HepG2 (cell line): ENCODE measurements around the gene RNU5B-1. TPM values are rescaled to one million over a fixed set of nuclear protein-coding genes. Genes with fewer than 3 reads are reported as not detected.

ENCODE experiments used
- ATAC-seq: fragments of 200-7000 bp; cut with Tn5 transposase; 3 replicates; pipeline ENCODE4 v1.9.1; 2020; ENCODE audit warnings: mild to moderate bottlenecking, moderate library complexity
- BruUV-seq: library from RNA; stranded (reverse); fragments of 400-500 nt; replicated peaks from 2 replicates; lab custom pipeline; 2021; lab: Mats Ljungman, UMichigan
- CTCF ChIA-PET: fragments of 300-600 bp; formaldehyde crosslinking; extraction: SDS; loops from one replicate; lab custom pipeline; 2021; ENCODE audit warnings: low total read pairs, inconsistent platforms, low intra/inter-chr PET ratio; lab: Yijun Ruan, JAX
- POLR2A ChIA-PET: fragments of 350-600 bp; sonication (Branson Sonifier 250); formaldehyde crosslinking; loops from one replicate; lab custom pipeline; 2020; ENCODE audit warnings: antibody characterized with exemption, inconsistent platforms; lab: Yijun Ruan, JAX
- DNase-seq: peaks from one replicate; pipeline ENCODE4 v3.0.0-alpha.2; 2015; ENCODE audit warnings: low spot score
- FAIRE-seq: peaks from 3 replicates; lab custom pipeline; 2011; peaks lifted over from hg19 to GRCh38; lab: Jason Lieb, UNC
- H2AFZ ChIP-seq: one replicate; pipeline ENCODE4 v1.6.1; 2011; ENCODE audit warnings: low read length, inconsistent platforms
- H3K27ac ChIP-seq: fragments of 300-600 bp; 3 replicates; pipeline ENCODE4 v1.8.0; 2011; ENCODE audit warnings: mixed run types, mild to moderate bottlenecking, mixed read lengths, low read length, inconsistent platforms; ENCODE audit not compliant: insufficient read depth; ENCODE audit errors: extremely low read length
- H3K27me3 ChIP-seq, 2 experiments: fragments of 200-600 bp in 1 of 2; 2 replicates in 1 of 2; 3 replicates in 1 of 2; pipeline versions ENCODE4 v1.6.0 to v1.8.0; 2011; ENCODE audit warnings: low read length in 2 of 2, mild to moderate bottlenecking in 2 of 2, moderate library complexity in 2 of 2, inconsistent platforms in 1 of 2; ENCODE audit not compliant: insufficient read depth in 2 of 2, control insufficient read depth in 1 of 2
- H3K36me3 ChIP-seq, 2 experiments: fragments of 200-600 bp in 1 of 2; replicated peaks in 1 of 2; 2 replicates in 1 of 2; 3 replicates in 1 of 2; pipeline versions ENCODE4 v1.5.1 to v1.8.0; 2011; ENCODE audit warnings: low read length in 2 of 2, inconsistent platforms in 1 of 2; ENCODE audit not compliant: insufficient read depth in 2 of 2, control insufficient read depth in 1 of 2
- H3K4me1 ChIP-seq: 2 replicates; pipeline ENCODE4 v1.5.1; 2012; ENCODE audit warnings: low read length, inconsistent platforms; ENCODE audit not compliant: insufficient read depth
- H3K4me2 ChIP-seq: 2 replicates; pipeline ENCODE4 v1.6.0; 2011; ENCODE audit warnings: low read depth, low read length, inconsistent platforms
- H3K4me3 ChIP-seq, 3 experiments: fragments of 200-600 bp in 1 of 3; sonication (generic), shearing (Covaris generic) in 1 of 3; replicated peaks in 1 of 3; 2 replicates each; pipeline ENCODE4 v1.5.1; 2011 to 2016; ENCODE audit warnings: low read length in 3 of 3, inconsistent platforms in 2 of 3, low read depth in 2 of 3, mild to moderate bottlenecking in 2 of 3, control low read depth in 1 of 3, mixed read lengths in 1 of 3; ENCODE audit not compliant: insufficient read depth in 1 of 3
- H3K79me2 ChIP-seq: one replicate; pipeline ENCODE4 v1.6.1; 2011; ENCODE audit warnings: low read length, inconsistent platforms; ENCODE audit not compliant: insufficient read depth
- H3K9ac ChIP-seq: 2 replicates; pipeline ENCODE4 v1.6.0; 2011; ENCODE audit warnings: mild to moderate bottlenecking, low read depth, low read length, inconsistent platforms; ENCODE audit not compliant: insufficient read depth
- H3K9me3 ChIP-seq: 2 replicates; pipeline ENCODE4 v1.5.1; 2012; ENCODE audit warnings: mild to moderate bottlenecking, low read length
- H4K20me1 ChIP-seq: 2 replicates; pipeline ENCODE4 v1.6.0; 2011; ENCODE audit warnings: inconsistent platforms, mild to moderate bottlenecking, low read length, moderate library complexity; ENCODE audit not compliant: insufficient read depth
- ATF4 ChIP-seq, 2 experiments: fragments of 450-650 bp in 1 of 2; sonication (generic) in 1 of 2; formaldehyde crosslinking; IDR thresholded peaks; 2 replicates each; pipeline versions ENCODE4 v1.5.0 to v1.8.0; 2020 to 2022; ENCODE audit warnings: mild to moderate bottlenecking in 1 of 2, missing genetic modification reagents in 1 of 2
- ETV5 ChIP-seq: IDR thresholded peaks from 2 replicates; pipeline ENCODE4 v1.6.1; 2018; ENCODE audit warnings: missing biosample characterization, missing genetic modification reagents, inconsistent platforms, borderline replicate concordance
- FIP1L1 ChIP-seq: fragments of 200-400 bp; formaldehyde crosslinking; IDR thresholded peaks from 2 replicates; pipeline ENCODE4 v1.6.1; 2018; ENCODE audit warnings: low read depth, mild to moderate bottlenecking, low read length, moderate library complexity, borderline replicate concordance; ENCODE audit not compliant: insufficient read depth
- FLYWCH1 ChIP-seq: sonication (generic); formaldehyde crosslinking; IDR thresholded peaks from 2 replicates; pipeline ENCODE4 v1.8.1; 2023; ENCODE audit warnings: mild to moderate bottlenecking, missing genetic modification reagents
- FOXO1 ChIP-seq: sonication (generic); formaldehyde crosslinking; IDR thresholded peaks from 2 replicates; pipeline ENCODE4 v1.4.0; 2020; ENCODE audit warnings: missing genetic modification reagents
- HNRNPL ChIP-seq: fragments of 200-400 bp; formaldehyde crosslinking; IDR thresholded peaks from 2 replicates; pipeline ENCODE4 v1.6.1; 2017; ENCODE audit warnings: mild to moderate bottlenecking, low read depth, low read length
- JUNB ChIP-seq: sonication (generic); formaldehyde crosslinking; IDR thresholded peaks from 2 replicates; pipeline ENCODE4 v1.8.0; 2022; ENCODE audit warnings: missing genetic modification reagents, mild to moderate bottlenecking, borderline replicate concordance
- KAT2B ChIP-seq: fragments of 150-350 bp; IDR thresholded peaks from 2 replicates; pipeline ENCODE4 v1.6.1; 2014; ENCODE audit warnings: low read depth, low read length, borderline replicate concordance
- KDM5A ChIP-seq: fragments of 200-600 bp; sonication (generic); IDR thresholded peaks from 2 replicates; pipeline ENCODE4 v1.7.0; 2018; ENCODE audit warnings: antibody characterized with exemption, mild to moderate bottlenecking, low read length, borderline replicate concordance
- MAFK ChIP-seq, 2 experiments: IDR thresholded peaks in 1 of 2; conservative IDR thresholded peaks in 1 of 2; 2 replicates each; pipeline ENCODE4 v1.6.1; 2011; ENCODE audit warnings: improper control_type of control experiment in 2 of 2, low read length in 2 of 2
- PHF20 ChIP-seq: sonication (generic); formaldehyde crosslinking; IDR thresholded peaks from 2 replicates; pipeline ENCODE4 v1.5.0; 2020; ENCODE audit warnings: mild to moderate bottlenecking, missing genetic modification reagents
- REXO4 ChIP-seq: sonication (generic); formaldehyde crosslinking; IDR thresholded peaks from 2 replicates; pipeline ENCODE4 v1.8.0; 2022; ENCODE audit warnings: missing genetic modification reagents, mild to moderate bottlenecking, borderline replicate concordance
- TOPORS ChIP-seq: sonication (generic); formaldehyde crosslinking; IDR thresholded peaks from 2 replicates; pipeline ENCODE4 v1.8.0; 2023; ENCODE audit warnings: mild to moderate bottlenecking, missing genetic modification reagents
- ZNF260 ChIP-seq: sonication (generic); formaldehyde crosslinking; IDR thresholded peaks from 2 replicates; pipeline ENCODE4 v1.4.0; 2020; ENCODE audit warnings: missing genetic modification reagents, low read depth, mild to moderate bottlenecking, borderline replicate concordance
- ZNF546 ChIP-seq: sonication (generic); formaldehyde crosslinking; conservative IDR thresholded peaks from 2 replicates; pipeline ENCODE4 v1.8.1; 2023; ENCODE audit warnings: mild to moderate bottlenecking, missing genetic modification reagents
- ZNF552 ChIP-seq: sonication (generic); formaldehyde crosslinking; IDR thresholded peaks from 2 replicates; pipeline ENCODE4 v1.9.0; 2022; ENCODE audit warnings: missing genetic modification reagents, mild to moderate bottlenecking, borderline replicate concordance
- ZNF574 ChIP-seq: sonication (generic); formaldehyde crosslinking; IDR thresholded peaks from 2 replicates; pipeline ENCODE4 v1.4.0; 2020; ENCODE audit warnings: missing genetic modification reagents
- WGBS: methylation state at CpG from one replicate; pipeline ENCODE4 v1.1.6; 2017; ENCODE audit warnings: low lambda C conversion rate; 5-methylcytosine and 5-hydroxymethylcytosine counted together
- in situ Hi-C: cut with HindIII; loops from 2 replicates; pipeline ENCODE4 v1.10.0; 2017; ENCODE audit warnings: low pct_unique_long_range_greater_than_20kb; ENCODE audit not compliant: extremely low pct_ligation_motif_present
- intact Hi-C: fragments of 100-400 bp; cut with micrococcal nuclease; formaldehyde crosslinking; loops from one replicate; pipeline ENCODE4 v1.10.0; 2022; ENCODE audit not compliant: unreplicated experiment
- polyA plus RNA-seq, 8 experiments: library from polyadenylated mRNA; depleted of rRNA in 3 of 8; stranded (reverse) in 7 of 8; unstranded in 1 of 8; fragments of >200 nt; fragmentation: Illumina TruSeq in 4 of 8; extraction: Trizol in 4 of 8; gene quantifications; 2 replicates each; pipeline versions ENCODE4 v1.2.1 to v1.2.3, GENCODE V29; 2011 to 2016; ENCODE audit warnings: low read depth in 4 of 8, missing spikeins in 1 of 8, mixed read lengths in 1 of 8; ENCODE audit not compliant: insufficient read depth in 1 of 8
- total RNA-seq, 5 experiments: library from RNA; depleted of rRNA; stranded (reverse); fragments of >200 nt; fragmentation: Illumina TruSeq; extraction: Trizol; gene quantifications; 2 replicates each; pipeline ENCODE4 v1.2.3, GENCODE V29; 2016; ENCODE audit warnings: low read depth in 1 of 5
- TF ChIP-seq, protein P1 (sequence below): sonication (generic); formaldehyde crosslinking; IDR thresholded peaks from 2 replicates; pipeline ENCODE4 v1.5.1; 2020; ENCODE audit warnings: mild to moderate bottlenecking, moderate library complexity, missing genetic modification reagents

Gene RNU5B-1
- total and polyA plus RNA-seq, 2 of the 13 experiments (the other 11 are each of a cell fraction or from before 2014, with no cell fraction given) = 1,646 TPM; not detected in 1

- TF ChIP-seq ATF4 (CRISPR knock-in tag; IDR thresholded peaks at IDR 0.05) (no peak), TOPORS (CRISPR knock-in tag) (no peak), KDM5A (no peak), ETV5 (CRISPR knock-in tag) (no peak), MAFK (conservative IDR thresholded peaks at IDR 0.05 in 1 of 2, IDR thresholded peaks at IDR 0.05 in 1 of 2; ENCODE audit: low read length in 2 of 2) (no peak), HNRNPL (no peak), ZNF552 (CRISPR knock-in tag) (no peak), JUNB (CRISPR knock-in tag) (no peak), ZNF260 (no peak)
- TF ChIP-seq, protein P1, sequence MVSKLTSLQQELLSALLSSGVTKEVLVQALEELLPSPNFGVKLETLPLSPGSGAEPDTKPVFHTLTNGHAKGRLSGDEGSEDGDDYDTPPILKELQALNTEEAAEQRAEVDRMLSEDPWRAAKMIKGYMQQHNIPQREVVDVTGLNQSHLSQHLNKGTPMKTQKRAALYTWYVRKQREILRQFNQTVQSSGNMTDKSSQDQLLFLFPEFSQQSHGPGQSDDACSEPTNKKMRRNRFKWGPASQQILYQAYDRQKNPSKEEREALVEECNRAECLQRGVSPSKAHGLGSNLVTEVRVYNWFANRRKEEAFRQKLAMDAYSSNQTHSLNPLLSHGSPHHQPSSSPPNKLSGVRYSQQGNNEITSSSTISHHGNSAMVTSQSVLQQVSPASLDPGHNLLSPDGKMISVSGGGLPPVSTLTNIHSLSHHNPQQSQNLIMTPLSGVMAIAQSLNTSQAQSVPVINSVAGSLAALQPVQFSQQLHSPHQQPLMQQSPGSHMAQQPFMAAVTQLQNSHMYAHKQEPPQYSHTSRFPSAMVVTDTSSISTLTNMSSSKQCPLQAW = no peak
- TF ChIP-seq, all 625 proteins: peak for 0
Observed at GRCh38 chr15:65306551-65306950, 2.1 kb downstream of the RNU5B-1 start (continued).

- TF ChIP-seq FIP1L1 (no peak), PHF20 (no peak), ZNF546 (CRISPR knock-in tag) (no peak), FOXO1 (CRISPR knock-in tag) (no peak), REXO4 (CRISPR knock-in tag) (no peak), FLYWCH1 (no peak), KAT2B (no peak), ZNF574 (no peak)
- Histone ChIP-seq H3K4me1 (peaks cover 59% of the 10 kb centered on the region), H3K27me3 (no peaks in the 10 kb centered on the region; a peak in 1 of 5 replicates), H4K20me1 (no peaks in the 10 kb centered on the region), H3K79me2 (no peaks in the 10 kb centered on the region), H3K4me2 (no peak overlapping the region), H3K27ac (no peak overlapping the region), H2AFZ (no peak overlapping the region), H3K9ac (no peak overlapping the region), H3K4me3 (no peak overlapping the region), H3K36me3 (no peaks in the 10 kb centered on the region), H3K9me3 (no peaks in the 10 kb centered on the region)
- in situ Hi-C loops (no loop called here), intact Hi-C loops (no loop called here)
- ChIA-PET POLR2A (interaction anchor here (2.7 kb wide), 1 partner anchor 8 kb away, joined by 9 read pairs; no protein-coding TSS in a partner anchor), CTCF (no interaction called here)
- no peak for DNase-seq
- ATAC-seq = no peak
- WGBS = 38% methylated on average over 3 of the region's 6 CpGs
- BruUV-seq = no TSS peak
- FAIRE-seq = no peak
Observed at GRCh38 chr15:65307978-65308377, 3.5 kb downstream of the RNU5B-1 start.
